K562 (cell line): ENCODE data around the gene IQUB. TPM values are rescaled to one million over a fixed set of nuclear protein-coding genes. Genes with fewer than 3 reads are reported as not detected.

Source experiments
- BACH1 ChIP-seq: fragments of 200-800 bp; sonication (Bioruptor generic); IDR thresholded peaks from 2 replicates; pipeline ENCODE4 v1.6.1; 2016; ENCODE audit warnings: missing genetic modification characterization, missing compliant biosample characterization
- BRCA1 ChIP-seq, 2 experiments: fragments of 450-650 bp in 1 of 2; sonication (generic) in 1 of 2; formaldehyde crosslinking in 1 of 2; IDR thresholded peaks; 2 replicates each; pipeline versions ENCODE4 v1.5.0 to v1.6.1; 2017 to 2020; ENCODE audit warnings: mild to moderate bottlenecking in 1 of 2, missing genetic modification reagents in 1 of 2
- C11orf30 ChIP-seq: fragments of 450-650 bp; IDR thresholded peaks from 2 replicates; pipeline ENCODE4 v1.6.1; 2016; ENCODE audit warnings: low read depth, mild to moderate bottlenecking
- E4F1 ChIP-seq: fragments of 250-450 bp; sonication (Bioruptor Pico); IDR thresholded peaks from 2 replicates; pipeline ENCODE4 v1.5.0; 2021; ENCODE audit warnings: mild to moderate bottlenecking, borderline replicate concordance
- HNRNPUL1 ChIP-seq: fragments of 200-400 bp; formaldehyde crosslinking; IDR thresholded peaks from 2 replicates; pipeline ENCODE4 v1.6.1; 2017; ENCODE audit warnings: low read length
- IFI16 ChIP-seq: fragments of 250-450 bp; sonication (Bioruptor Pico); IDR thresholded peaks from 2 replicates; pipeline ENCODE4 v2.1.2; 2022; ENCODE audit warnings: mild to moderate bottlenecking, inconsistent platforms
- KLF6 ChIP-seq: fragments of 250-450 bp; sonication (Bioruptor Pico); IDR thresholded peaks from 2 replicates; pipeline ENCODE4 v1.4.0; 2020; ENCODE audit warnings: mild to moderate bottlenecking, moderate library complexity, borderline replicate concordance
- MCM3 ChIP-seq: fragments of 450-650 bp; IDR thresholded peaks from 2 replicates; pipeline ENCODE4 v1.6.1; 2016
- POLR3A ChIP-seq: IDR thresholded peaks from 2 replicates; pipeline ENCODE4 v1.6.1; 2011; ENCODE audit warnings: borderline replicate concordance, mild to moderate bottlenecking, moderate library complexity; ENCODE audit not compliant: insufficient read length, insufficient read depth; ENCODE audit errors: extremely low read depth
- PURB ChIP-seq: sonication (generic); formaldehyde crosslinking; IDR thresholded peaks from 2 replicates; pipeline ENCODE4 v1.9.0; 2021; ENCODE audit warnings: low read depth, mild to moderate bottlenecking, missing genetic modification reagents
- ZNF318 ChIP-seq, 2 experiments: fragments of 450-650 bp; IDR thresholded peaks; 2 replicates each; pipeline ENCODE4 v1.6.1; 2016; ENCODE audit warnings: mild to moderate bottlenecking in 2 of 2, borderline replicate concordance in 1 of 2, low read depth in 1 of 2, moderate library complexity in 1 of 2
- ZNF347 ChIP-seq: fragments of 450-650 bp; formaldehyde crosslinking; IDR thresholded peaks from 2 replicates; pipeline ENCODE4 v1.4.0; 2020; ENCODE audit warnings: low read depth, mild to moderate bottlenecking, moderate library complexity
- ZNF395 ChIP-seq: fragments of 200-800 bp; sonication (Bioruptor generic); IDR thresholded peaks from 2 replicates; pipeline ENCODE4 v1.6.1; 2017; ENCODE audit warnings: missing genetic modification characterization, missing compliant biosample characterization
- ZNF583 ChIP-seq: fragments of 250-450 bp; sonication (Bioruptor Pico); IDR thresholded peaks from 2 replicates; pipeline ENCODE4 v1.4.0; 2020
- ZNF717 ChIP-seq: fragments of 250-450 bp; sonication (Bioruptor Pico); IDR thresholded peaks from 2 replicates; pipeline ENCODE4 v1.5.0; 2021
- polyA plus RNA-seq, 8 experiments: library from polyadenylated mRNA; depleted of rRNA in 4 of 8; stranded (reverse) in 5 of 8; unstranded in 3 of 8; fragments of >200 nt; fragmentation: Nextera tagmentation in 2 of 8; fragmentation: Illumina TruSeq in 1 of 8; extraction: Ambion mirVana in 2 of 8; extraction: Trizol in 1 of 8; gene quantifications; 2 replicates each; pipeline versions ENCODE4 v1.2.1 to v1.2.3, GENCODE V29; 2011 to 2014; ENCODE audit warnings: inconsistent platforms in 1 of 8, missing spikeins in 1 of 8
- total RNA-seq, 7 experiments: library from RNA; depleted of rRNA in 6 of 7; stranded (reverse); fragments of >200 nt in 6 of 7; fragmentation: Illumina TruSeq in 2 of 7; extraction: Trizol in 2 of 7; gene quantifications; 2 replicates each; pipeline versions ENCODE4 v1.2.1 to v1.2.3, GENCODE V29; 2011 to 2021; ENCODE audit warnings: low replicate concordance in 1 of 7

Gene IQUB
- total and polyA plus RNA-seq, 9 of the 15 experiments (the other 6 are each of a cell fraction or from before 2014, with no cell fraction given), result 0.62 to 2.6 (median 1.4) TPM

GRCh38 chr7:123557398-123558288 lies 23.2 kb upstream of the IQUB start, which contains the start of gene NDUFA5 (continued):
- TF ChIP-seq ZNF318 (IDR thresholded peaks at IDR 0.05; ENCODE audit: borderline replicate concordance in 1 of 2, low read depth in 1 of 2) (peak in 1 of 2 experiments; percentile 13; a peak in 1 of 4 replicates), PURB (no peak), HNRNPUL1 (no peak), C11orf30 (peak; percentile 95), ZNF347 (CRISPR knock-in tag) (no peak), ZNF395 (CRISPR knock-in tag) (no peak; the same call in 1 of the 2 replicates), KLF6 (no peak), POLR3A (no peak), ZNF583 (CRISPR knock-in tag) (no peak), IFI16 (CRISPR knock-in tag) (no peak), BACH1 (tag) (peak; percentile 50; the same call in 1 of the 2 replicates), MCM3 (no peak), BRCA1 (IDR thresholded peaks at IDR 0.05) (no peak), BRCA1 (CRISPR knock-in tag; IDR thresholded peaks at IDR 0.05) (no peak), ZNF717 (CRISPR knock-in tag) (no peak), E4F1 (CRISPR knock-in tag) (no peak)
